Body of pancreas (tissue), 4 donors: ENCODE data around the gene SOX5.

Experiments used
- CTCF ChIP-seq, 7 experiments: fragments of 450-650 bp in 4 of 7; fragments of 200-600 bp in 3 of 7; sonication (generic) in 3 of 7; IDR thresholded peaks; one replicate each; pipeline ENCODE4 v1.5.1; 2016 to 2019; ENCODE audit warnings: antibody characterized with exemption in 7 of 7
- POLR2A ChIP-seq, 3 donors: fragments of 450-650 bp; IDR thresholded peaks; one replicate each; pipeline ENCODE4 v1.6.1; 2016; ENCODE audit warnings: antibody characterized with exemption in 3 of 3, mild to moderate bottlenecking in 2 of 3

DNA sequence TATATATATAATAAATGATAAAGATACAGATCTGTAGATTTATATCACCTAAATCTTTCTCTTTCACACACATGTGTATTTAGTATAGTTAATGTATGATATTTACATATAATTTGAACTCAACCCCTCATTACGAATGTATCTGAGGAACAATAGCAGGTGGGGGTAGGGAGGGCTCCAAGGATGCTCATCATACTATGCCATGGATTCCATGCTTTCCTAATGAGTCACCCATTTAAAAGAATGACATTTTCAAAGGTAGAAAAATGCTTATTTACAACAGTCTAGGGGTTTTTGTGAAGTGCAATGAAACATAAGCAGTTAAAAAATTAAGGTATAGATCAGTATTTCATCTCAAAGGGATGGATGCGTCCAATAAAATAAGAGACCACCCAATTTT is 181.6 kb downstream of the SOX5 start:
- TF ChIP-seq CTCF (IDR thresholded peaks at IDR 0.05) (no peak), POLR2A (IDR thresholded peaks at IDR 0.05) (no peak)
